Thyroid gland (tissue), 4 donors: ENCODE data around the gene SLC10A3.

ENCODE experiments used
- POLR2A ChIP-seq, 2 donors: fragments of 450-650 bp; IDR thresholded peaks; one replicate each; pipeline ENCODE4 v1.6.1; 2017; ENCODE audit warnings: antibody characterized with exemption in 2 of 2, mild to moderate bottlenecking in 2 of 2, moderate library complexity in 1 of 2
- TF ChIP-seq, protein P1 (sequence below), 6 experiments: fragments of 200-600 bp in 3 of 6; fragments of 450-650 bp in 3 of 6; sonication (generic) in 3 of 6; IDR thresholded peaks; one replicate each; pipeline ENCODE4 v1.5.1; 2016 to 2019; ENCODE audit warnings: antibody characterized with exemption in 6 of 6, mild to moderate bottlenecking in 2 of 6, inconsistent platforms in 1 of 6, moderate library complexity in 1 of 6

DNA sequence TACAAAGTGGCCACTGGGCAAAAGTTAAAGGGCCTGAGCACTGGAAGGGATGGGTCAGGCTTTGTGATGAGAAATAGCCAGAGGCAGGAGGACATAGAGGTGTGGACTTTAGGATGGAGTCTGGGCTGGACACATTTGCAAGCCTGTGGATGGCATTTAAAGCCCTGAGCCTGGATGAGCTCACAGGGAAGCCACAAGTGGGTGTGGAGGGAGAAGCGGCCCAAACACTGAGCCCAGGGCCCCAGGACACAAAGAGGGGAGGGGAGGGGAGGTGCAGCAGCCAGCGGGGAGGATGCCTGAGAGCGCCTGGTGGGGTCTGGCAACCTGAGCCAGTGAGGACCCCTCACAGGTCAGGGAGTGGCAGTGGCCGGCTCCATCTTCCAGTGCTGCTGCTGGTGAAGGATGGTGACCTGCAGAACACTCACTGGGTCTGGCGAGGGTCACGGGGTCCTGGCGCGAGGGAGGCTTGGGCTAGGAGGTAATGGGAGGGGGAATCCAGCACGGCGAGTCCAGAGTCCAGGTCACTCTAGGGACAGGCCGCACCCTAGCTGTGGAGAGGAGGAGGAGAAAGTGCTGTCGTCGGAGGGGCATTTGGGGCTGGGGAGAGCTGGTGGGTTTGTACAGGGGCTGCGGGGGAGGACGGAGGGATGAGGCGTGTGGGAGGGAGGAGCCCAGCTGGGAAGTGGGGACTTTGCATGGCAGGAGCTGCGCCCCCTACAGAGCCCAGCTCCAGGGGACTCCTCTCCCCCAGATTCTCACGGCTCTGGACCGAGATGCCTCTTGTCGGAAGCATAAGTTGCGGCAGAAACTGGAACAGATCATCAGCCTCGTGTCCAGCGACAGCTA is 18.4 kb downstream of the SLC10A3 start:
- TF ChIP-seq, protein P1, sequence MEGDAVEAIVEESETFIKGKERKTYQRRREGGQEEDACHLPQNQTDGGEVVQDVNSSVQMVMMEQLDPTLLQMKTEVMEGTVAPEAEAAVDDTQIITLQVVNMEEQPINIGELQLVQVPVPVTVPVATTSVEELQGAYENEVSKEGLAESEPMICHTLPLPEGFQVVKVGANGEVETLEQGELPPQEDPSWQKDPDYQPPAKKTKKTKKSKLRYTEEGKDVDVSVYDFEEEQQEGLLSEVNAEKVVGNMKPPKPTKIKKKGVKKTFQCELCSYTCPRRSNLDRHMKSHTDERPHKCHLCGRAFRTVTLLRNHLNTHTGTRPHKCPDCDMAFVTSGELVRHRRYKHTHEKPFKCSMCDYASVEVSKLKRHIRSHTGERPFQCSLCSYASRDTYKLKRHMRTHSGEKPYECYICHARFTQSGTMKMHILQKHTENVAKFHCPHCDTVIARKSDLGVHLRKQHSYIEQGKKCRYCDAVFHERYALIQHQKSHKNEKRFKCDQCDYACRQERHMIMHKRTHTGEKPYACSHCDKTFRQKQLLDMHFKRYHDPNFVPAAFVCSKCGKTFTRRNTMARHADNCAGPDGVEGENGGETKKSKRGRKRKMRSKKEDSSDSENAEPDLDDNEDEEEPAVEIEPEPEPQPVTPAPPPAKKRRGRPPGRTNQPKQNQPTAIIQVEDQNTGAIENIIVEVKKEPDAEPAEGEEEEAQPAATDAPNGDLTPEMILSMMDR (IDR thresholded peaks at IDR 0.05): no peak
- TF ChIP-seq POLR2A (IDR thresholded peaks at IDR 0.05): no peak
